Measurements from ENCODE around the gene PPP2R2B.

Gene PPP2R2B

DNA sequence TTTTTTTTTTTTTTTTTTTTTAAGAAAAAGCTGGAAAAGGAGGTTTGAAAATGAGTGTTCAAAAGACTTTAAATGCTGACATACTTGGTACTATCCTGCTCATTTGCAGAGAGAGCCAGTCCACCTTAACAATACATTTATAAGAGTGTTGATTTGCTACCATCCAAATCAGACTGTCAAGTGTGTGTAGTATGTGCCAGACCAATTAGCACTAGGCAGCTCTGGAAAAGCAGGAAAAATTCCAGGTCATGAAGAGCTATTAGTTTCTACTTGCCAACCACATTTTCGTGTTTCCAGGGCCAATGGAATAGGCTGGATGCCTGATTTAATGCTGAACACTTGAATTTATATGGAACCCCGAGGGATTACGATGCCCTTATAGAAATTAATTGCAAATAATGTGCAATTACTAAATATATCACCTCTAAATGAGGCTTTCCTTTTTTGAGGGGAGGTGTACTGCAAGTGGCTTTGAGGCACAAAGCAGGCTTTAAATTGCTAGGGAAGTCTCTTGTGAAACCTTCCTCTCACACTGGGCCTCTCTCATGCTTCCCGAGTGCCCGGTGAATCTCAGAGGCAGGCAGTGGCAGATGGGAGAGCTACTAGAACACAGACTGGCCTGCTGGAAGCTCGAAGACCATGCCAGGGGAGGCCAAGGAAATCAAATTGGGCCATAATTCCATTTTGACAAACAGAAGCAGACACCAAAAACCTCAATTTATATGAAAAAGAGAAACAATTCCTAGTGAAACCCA is 178.7 kb downstream of the PPP2R2B start:
- Histone ChIP-seq H3K9ac (ENCODE audit: low read length) (no peak overlapping the region), H3K36me3 (ENCODE audit: control insufficient read depth, insufficient read depth, low read length) (no peaks in the 10 kb centered on the region), H3K4me3 (ENCODE audit: low read length) (no peak overlapping the region), H3K4me1 (ENCODE audit: control insufficient read depth, insufficient read depth, low read length) (no peaks in the 10 kb centered on the region), H3K27me3 (ENCODE audit: control insufficient read depth, insufficient read depth, low read length) (peaks cover 4% of the 10 kb centered on the region), H3K9me3 (ENCODE audit: control insufficient read depth, low read length) (no peaks in the 10 kb centered on the region)

DNA sequence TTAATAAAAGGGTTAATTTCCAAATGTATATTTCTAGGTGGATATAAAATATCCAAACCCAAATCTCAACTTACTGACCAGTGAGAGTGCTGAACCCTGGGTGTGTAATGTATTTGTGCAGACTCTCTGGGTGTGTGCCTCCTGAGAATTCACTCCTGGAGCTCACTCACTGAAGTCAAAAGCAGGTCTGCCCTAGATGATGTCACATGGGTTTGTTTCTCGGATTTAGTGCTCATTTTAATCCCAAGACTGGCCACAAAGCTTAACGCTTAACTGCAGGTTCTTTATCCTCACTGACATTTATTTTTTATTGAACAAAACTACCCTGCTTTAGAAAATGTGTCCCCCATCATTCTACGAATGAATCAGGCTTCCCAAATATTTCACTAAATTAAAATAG is 179.4 kb downstream of the PPP2R2B start:
- peaks cover 4% of the 10 kb centered on the region for H3K27me3 ChIP-seq (ENCODE audit: control insufficient read depth, insufficient read depth, low read length)
- H3K4me3 ChIP-seq (ENCODE audit: low read length), result no peak overlapping the region

DNA sequence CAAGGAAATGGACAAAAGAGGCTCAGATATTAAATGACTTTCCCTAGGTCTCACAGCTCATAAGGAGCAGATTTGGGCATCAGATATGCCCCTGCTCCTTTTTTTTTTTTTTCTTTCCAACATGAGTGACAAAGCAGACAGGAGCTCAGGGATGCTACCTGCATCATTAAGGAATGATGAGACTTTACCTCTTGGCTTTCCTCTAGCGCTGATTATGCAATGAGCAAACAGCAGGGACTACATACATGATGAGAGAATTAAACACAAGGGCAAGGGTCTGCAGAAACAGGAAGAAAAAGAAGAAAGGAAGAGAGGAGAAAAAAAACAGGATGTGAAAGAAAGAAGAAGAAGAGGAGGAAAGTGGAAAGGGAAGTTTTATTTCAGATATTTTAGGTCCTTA is 179.9 kb downstream of the PPP2R2B start:
- H3K36me3 ChIP-seq (ENCODE audit: control insufficient read depth, insufficient read depth, low read length), result no peaks in the 10 kb centered on the region
- peaks cover 4% of the 10 kb centered on the region for H3K27me3 ChIP-seq (ENCODE audit: control insufficient read depth, insufficient read depth, low read length)
- H3K4me1 ChIP-seq (ENCODE audit: control insufficient read depth, insufficient read depth, low read length), result no peaks in the 10 kb centered on the region
- no peaks in the 10 kb centered on the region for H3K9me3 ChIP-seq (ENCODE audit: control insufficient read depth, low read length)
- H3K4me3 ChIP-seq (ENCODE audit: low read length), result no peak overlapping the region
- no peak overlapping the region for H3K9ac ChIP-seq (ENCODE audit: low read length)

More for the DNA sequence above, 179.4 kb downstream of the PPP2R2B start:
- H3K36me3 ChIP-seq (ENCODE audit: control insufficient read depth, insufficient read depth, low read length), result no peaks in the 10 kb centered on the region
- no peak overlapping the region for H3K9ac ChIP-seq (ENCODE audit: low read length)
- H3K4me1 ChIP-seq (ENCODE audit: control insufficient read depth, insufficient read depth, low read length), result no peaks in the 10 kb centered on the region
- no peaks in the 10 kb centered on the region for H3K9me3 ChIP-seq (ENCODE audit: control insufficient read depth, low read length)

DNA sequence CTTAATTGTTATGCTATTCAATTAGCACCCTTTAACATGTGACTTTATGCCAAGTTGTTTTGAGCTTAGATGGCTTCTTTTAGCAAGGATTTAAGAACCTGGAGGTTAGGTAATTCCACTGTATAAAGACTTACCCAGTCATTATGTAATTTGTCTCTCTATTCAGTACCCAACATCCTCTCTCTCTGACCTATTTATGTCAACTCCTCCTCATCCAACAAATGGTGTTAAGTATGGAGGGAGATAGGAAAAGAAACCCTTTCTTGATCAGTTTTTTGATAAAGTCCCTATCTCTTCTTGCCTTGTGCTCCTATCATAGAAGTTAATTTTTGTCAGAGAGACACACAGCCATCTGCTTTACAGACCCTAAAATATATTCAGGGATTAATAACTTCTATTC is 181.3 kb downstream of the PPP2R2B start:
- peaks cover 4% of the 10 kb centered on the region for H3K27me3 ChIP-seq (ENCODE audit: control insufficient read depth, insufficient read depth, low read length)
- no peak overlapping the region for H3K4me3 ChIP-seq (ENCODE audit: low read length)
- no peaks in the 10 kb centered on the region for H3K4me1 ChIP-seq (ENCODE audit: control insufficient read depth, insufficient read depth, low read length)
- no peaks in the 10 kb centered on the region for H3K36me3 ChIP-seq (ENCODE audit: control insufficient read depth, insufficient read depth, low read length)
- H3K9me3 ChIP-seq (ENCODE audit: control insufficient read depth, low read length), result no peaks in the 10 kb centered on the region
- H3K9ac ChIP-seq (ENCODE audit: low read length), result no peak overlapping the region

DNA sequence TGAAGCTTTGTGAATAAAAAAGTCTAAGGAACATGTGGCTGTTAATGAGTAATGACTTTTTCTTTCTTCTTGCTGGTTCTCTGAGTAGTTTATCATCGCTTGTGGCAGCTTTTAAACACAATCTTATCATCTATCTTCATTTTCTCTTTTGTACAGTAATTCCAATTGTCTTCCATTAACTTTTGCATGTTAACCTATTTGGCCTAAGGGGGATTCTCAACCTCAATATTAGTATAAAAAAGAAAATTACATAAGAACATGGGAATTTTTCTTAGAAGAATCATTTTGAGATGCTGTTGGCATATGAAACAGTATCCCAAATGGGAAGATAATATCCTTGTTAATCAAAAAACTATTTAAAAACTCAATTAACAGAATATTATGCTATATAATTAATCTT is 182.9 kb downstream of the PPP2R2B start:
- Histone ChIP-seq H3K4me1 (ENCODE audit: control insufficient read depth, insufficient read depth, low read length) (no peaks in the 10 kb centered on the region), H3K4me3 (ENCODE audit: low read length) (no peak overlapping the region), H3K9ac (ENCODE audit: low read length) (no peak overlapping the region), H3K9me3 (ENCODE audit: control insufficient read depth, low read length) (no peaks in the 10 kb centered on the region), H3K27me3 (ENCODE audit: control insufficient read depth, insufficient read depth, low read length) (peaks cover 4% of the 10 kb centered on the region), H3K36me3 (ENCODE audit: control insufficient read depth, insufficient read depth, low read length) (no peaks in the 10 kb centered on the region)

DNA sequence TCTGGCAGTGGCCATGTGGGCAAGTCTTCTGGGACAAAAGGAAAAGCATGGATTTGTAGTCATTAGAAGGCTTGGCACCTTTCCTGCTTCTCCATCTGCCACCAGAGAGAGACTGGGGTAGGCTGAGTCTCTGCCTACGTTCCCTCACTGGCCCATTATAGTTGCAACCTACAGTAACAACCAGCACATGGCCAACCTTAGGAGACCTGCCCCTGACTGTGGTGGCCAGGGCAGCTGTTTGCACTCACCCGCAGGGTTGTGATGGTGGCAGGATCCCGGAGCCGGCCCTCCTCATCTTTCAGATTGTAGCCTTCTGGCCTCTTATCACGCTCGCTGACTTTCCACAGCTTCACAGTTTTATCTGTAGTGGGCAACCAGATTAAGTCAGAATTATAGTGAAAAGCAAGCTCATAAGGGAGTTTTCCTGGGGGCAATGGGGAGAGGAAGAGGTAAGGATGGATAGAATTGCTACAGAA is 187.6 kb downstream of the PPP2R2B start:
- H3K9ac ChIP-seq (ENCODE audit: low read length), result no peak overlapping the region
- H3K9me3 ChIP-seq (ENCODE audit: control insufficient read depth, low read length), result no peaks in the 10 kb centered on the region
- H3K4me3 ChIP-seq (ENCODE audit: low read length), result no peak overlapping the region

DNA sequence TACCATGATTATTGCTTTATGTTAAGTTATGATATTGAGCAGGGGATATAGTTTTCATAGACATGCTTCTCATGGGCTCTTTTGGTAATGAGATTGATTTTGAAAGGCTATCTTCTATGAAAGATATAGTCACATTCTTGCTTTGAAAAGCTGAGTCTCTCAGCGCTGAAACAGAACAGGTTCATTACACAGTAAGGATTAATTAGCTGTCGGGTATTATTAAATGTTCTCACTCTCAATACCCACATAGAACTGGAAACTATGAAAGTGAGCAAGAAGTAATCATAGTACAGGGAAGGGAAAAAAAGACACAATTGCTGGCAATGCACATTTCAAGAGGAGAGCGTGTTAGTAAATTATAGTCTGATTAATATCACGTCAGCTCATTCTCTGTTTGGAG is 190.9 kb downstream of the PPP2R2B start:
- no peak overlapping the region for H3K4me3 ChIP-seq (ENCODE audit: low read length)
- no peaks in the 10 kb centered on the region for H3K9me3 ChIP-seq (ENCODE audit: control insufficient read depth, low read length)
- no peaks in the 10 kb centered on the region for H3K4me1 ChIP-seq (ENCODE audit: control insufficient read depth, insufficient read depth, low read length)
- H3K9ac ChIP-seq (ENCODE audit: low read length), result no peak overlapping the region
- H3K36me3 ChIP-seq (ENCODE audit: control insufficient read depth, insufficient read depth, low read length), result no peaks in the 10 kb centered on the region
- H3K27me3 ChIP-seq (ENCODE audit: control insufficient read depth, insufficient read depth, low read length), result no peaks in the 10 kb centered on the region

More for the DNA sequence above, 187.6 kb downstream of the PPP2R2B start:
- H3K27me3 ChIP-seq (ENCODE audit: control insufficient read depth, insufficient read depth, low read length), result no peaks in the 10 kb centered on the region
- no peaks in the 10 kb centered on the region for H3K36me3 ChIP-seq (ENCODE audit: control insufficient read depth, insufficient read depth, low read length)
- H3K4me1 ChIP-seq (ENCODE audit: control insufficient read depth, insufficient read depth, low read length), result no peaks in the 10 kb centered on the region

DNA sequence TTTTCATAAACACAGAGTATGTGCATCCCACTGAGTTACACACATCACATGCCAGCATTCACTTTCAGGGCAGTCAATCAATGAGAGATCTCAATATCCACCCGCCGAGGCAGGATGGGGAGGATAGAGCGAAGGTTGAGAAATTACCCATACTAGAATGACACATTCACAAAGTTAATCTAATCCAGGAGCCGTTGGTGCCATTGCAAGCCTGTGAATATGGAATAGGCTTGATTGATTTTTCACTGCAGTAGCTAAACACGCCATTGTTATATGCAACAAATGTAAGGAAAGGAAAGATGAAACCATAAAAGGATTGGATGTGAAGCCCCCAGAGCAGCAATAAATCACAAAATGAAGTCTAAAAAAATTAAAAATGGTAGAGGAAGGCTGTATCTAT is 194.7 kb downstream of the PPP2R2B start:
- H3K36me3 ChIP-seq (ENCODE audit: control insufficient read depth, insufficient read depth, low read length), result no peaks in the 10 kb centered on the region
- no peaks in the 10 kb centered on the region for H3K27me3 ChIP-seq (ENCODE audit: control insufficient read depth, insufficient read depth, low read length)
- no peak overlapping the region for H3K9ac ChIP-seq (ENCODE audit: low read length)

DNA sequence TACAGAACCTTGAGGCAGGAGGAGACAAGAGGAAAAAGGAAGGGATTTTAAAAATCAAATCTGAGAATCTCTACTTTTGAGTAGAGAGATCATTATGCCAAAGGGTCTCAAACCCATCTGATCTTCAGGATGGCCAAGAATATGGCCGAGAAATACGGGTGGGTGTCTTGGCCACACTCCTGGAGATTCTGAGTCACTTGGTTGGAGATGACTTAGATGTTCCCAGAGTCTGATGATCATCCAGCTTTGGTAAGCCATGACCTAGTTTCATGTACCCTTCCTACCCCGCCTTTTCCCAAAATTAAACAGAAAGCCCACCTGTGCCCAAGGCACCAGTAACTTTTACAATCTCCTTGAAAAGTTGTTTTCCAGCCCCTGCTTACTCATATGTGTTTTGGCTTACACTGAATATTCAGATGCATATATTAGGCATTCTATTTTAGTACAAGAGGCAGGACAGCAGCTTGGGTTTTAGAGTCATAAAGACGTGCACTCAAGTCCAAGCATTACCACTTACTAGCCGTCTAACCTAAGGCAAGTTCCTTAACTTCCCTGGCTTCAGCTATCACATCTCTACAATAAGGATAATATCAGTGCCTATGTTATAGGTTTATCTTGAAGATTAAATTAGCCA is 195.5 kb downstream of the PPP2R2B start:
- Histone ChIP-seq H3K4me1 (ENCODE audit: control insufficient read depth, insufficient read depth, low read length) (no peaks in the 10 kb centered on the region), H3K36me3 (ENCODE audit: control insufficient read depth, insufficient read depth, low read length) (no peaks in the 10 kb centered on the region), H3K9ac (ENCODE audit: low read length) (no peak overlapping the region), H3K27me3 (ENCODE audit: control insufficient read depth, insufficient read depth, low read length) (no peaks in the 10 kb centered on the region), H3K9me3 (ENCODE audit: control insufficient read depth, low read length) (no peaks in the 10 kb centered on the region), H3K4me3 (ENCODE audit: low read length) (no peak overlapping the region)

More for the DNA sequence above, 194.7 kb downstream of the PPP2R2B start:
- H3K4me3 ChIP-seq (ENCODE audit: low read length), result no peak overlapping the region
- H3K9me3 ChIP-seq (ENCODE audit: control insufficient read depth, low read length), result no peaks in the 10 kb centered on the region
- H3K4me1 ChIP-seq (ENCODE audit: control insufficient read depth, insufficient read depth, low read length), result no peaks in the 10 kb centered on the region

DNA sequence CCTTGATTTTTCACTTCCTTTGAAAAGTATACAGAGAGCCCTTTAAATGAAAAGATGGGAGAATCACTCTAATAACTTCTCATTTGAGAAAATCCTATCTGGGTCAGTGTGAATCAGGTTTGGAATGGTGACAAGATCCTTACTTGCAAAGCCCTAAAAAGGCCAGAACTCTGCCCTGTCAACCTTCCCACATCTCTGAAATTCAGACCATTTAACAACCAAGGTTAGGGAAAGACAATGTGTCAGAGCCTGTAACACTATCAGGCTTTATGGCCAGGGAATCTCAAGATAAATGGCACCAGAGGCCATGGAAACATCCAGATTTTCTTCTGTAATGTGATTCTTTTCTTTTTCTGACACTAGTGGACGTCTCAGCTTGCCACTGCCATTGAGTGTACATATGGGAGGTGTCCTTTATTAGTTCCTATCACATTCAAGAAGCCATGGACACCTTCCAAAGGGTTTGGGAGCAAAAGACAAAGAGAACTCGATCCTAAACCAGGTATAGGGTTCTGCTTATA is 196.9 kb downstream of the PPP2R2B start:
- no peaks in the 10 kb centered on the region for H3K27me3 ChIP-seq (ENCODE audit: control insufficient read depth, insufficient read depth, low read length)
- H3K9me3 ChIP-seq (ENCODE audit: control insufficient read depth, low read length), result no peaks in the 10 kb centered on the region
- no peaks in the 10 kb centered on the region for H3K36me3 ChIP-seq (ENCODE audit: control insufficient read depth, insufficient read depth, low read length)
- H3K4me1 ChIP-seq (ENCODE audit: control insufficient read depth, insufficient read depth, low read length), result no peaks in the 10 kb centered on the region
- H3K4me3 ChIP-seq (ENCODE audit: low read length), result no peak overlapping the region
- no peak overlapping the region for H3K9ac ChIP-seq (ENCODE audit: low read length)

GRCh38 chr5:146680846-146681584 is 197.5 kb downstream of the PPP2R2B start:
- Histone ChIP-seq H3K4me1 (ENCODE audit: control insufficient read depth, insufficient read depth, low read length) (no peaks in the 10 kb centered on the region), H3K9ac (ENCODE audit: low read length) (no peak overlapping the region), H3K36me3 (ENCODE audit: control insufficient read depth, insufficient read depth, low read length) (no peaks in the 10 kb centered on the region), H3K27me3 (ENCODE audit: control insufficient read depth, insufficient read depth, low read length) (no peaks in the 10 kb centered on the region), H3K4me3 (ENCODE audit: low read length) (no peak overlapping the region), H3K9me3 (ENCODE audit: control insufficient read depth, low read length) (no peaks in the 10 kb centered on the region)

GRCh38 chr5:146675636-146676035 is 202.9 kb downstream of the PPP2R2B start:
- Histone ChIP-seq H3K9me3 (ENCODE audit: control insufficient read depth, low read length) (no peaks in the 10 kb centered on the region), H3K4me1 (ENCODE audit: control insufficient read depth, insufficient read depth, low read length) (no peaks in the 10 kb centered on the region)

More at GRCh38 chr5:146675636-146676035, 202.9 kb downstream of the PPP2R2B start:
- Histone ChIP-seq H3K36me3 (ENCODE audit: control insufficient read depth, insufficient read depth, low read length) (no peaks in the 10 kb centered on the region), H3K4me3 (ENCODE audit: low read length) (no peak overlapping the region), H3K27me3 (ENCODE audit: control insufficient read depth, insufficient read depth, low read length) (no peaks in the 10 kb centered on the region), H3K9ac (ENCODE audit: low read length) (no peak overlapping the region)

All from mucosa of stomach (tissue), 1 donor.